T-helper 17 cell (primary cell): Measurements from ENCODE around the gene TPP1. TPM values are rescaled to one million over a fixed set of nuclear protein-coding genes. Genes with fewer than 3 reads are reported as not detected.
A peak's percentile ranks its signal among the peaks of the same experiment; 100 is the strongest.

Experiments used
- ATAC-seq: fragments of 150-1000 bp; cut with Tn5 transposase; 2 replicates; pipeline ENCODE4 v1.10.0; 2021; ENCODE audit warnings: mild to moderate bottlenecking, moderate library complexity
- DNase-seq, 3 donors: peaks; one replicate each; pipeline versions ENCODE4 v3.0.0 to v3.0.0-alpha.2; 2020 to 2021
- H3K9me3 ChIP-seq: one replicate; pipeline ENCODE4 v1.7.0; 2013; ENCODE audit warnings: low read length, mild to moderate bottlenecking; ENCODE audit not compliant: control insufficient read depth, poor library complexity, severe bottlenecking
- H3K27ac Mint-ChIP-seq: one replicate; pipeline ENCODE4 v1.8.0; 2022; ENCODE audit warnings: mild to moderate bottlenecking, moderate library complexity, mixed read lengths
- H3K27me3 Mint-ChIP-seq: one replicate; pipeline ENCODE4 v1.8.0; 2022; ENCODE audit warnings: mixed read lengths
- H3K36me3 Mint-ChIP-seq: one replicate; pipeline ENCODE4 v1.8.0; 2022; ENCODE audit warnings: low read depth, mixed read lengths
- H3K4me1 Mint-ChIP-seq: one replicate; pipeline ENCODE4 v1.8.0; 2022; ENCODE audit warnings: mild to moderate bottlenecking, mixed read lengths
- H3K4me3 Mint-ChIP-seq: one replicate; pipeline ENCODE4 v1.8.0; 2022; ENCODE audit warnings: mild to moderate bottlenecking, moderate library complexity, mixed read lengths
- total RNA-seq, 4 donors: library from RNA in 2 of 4; stranded (reverse) in 2 of 4; gene quantifications; one replicate each; pipeline ENCODE4 v1.2.3 and lab custom pipeline; 2022 to 2026

Gene TPP1
- total RNA-seq, 2 donors from 2014 or later = 77.1 to 84.6 TPM

DNA sequence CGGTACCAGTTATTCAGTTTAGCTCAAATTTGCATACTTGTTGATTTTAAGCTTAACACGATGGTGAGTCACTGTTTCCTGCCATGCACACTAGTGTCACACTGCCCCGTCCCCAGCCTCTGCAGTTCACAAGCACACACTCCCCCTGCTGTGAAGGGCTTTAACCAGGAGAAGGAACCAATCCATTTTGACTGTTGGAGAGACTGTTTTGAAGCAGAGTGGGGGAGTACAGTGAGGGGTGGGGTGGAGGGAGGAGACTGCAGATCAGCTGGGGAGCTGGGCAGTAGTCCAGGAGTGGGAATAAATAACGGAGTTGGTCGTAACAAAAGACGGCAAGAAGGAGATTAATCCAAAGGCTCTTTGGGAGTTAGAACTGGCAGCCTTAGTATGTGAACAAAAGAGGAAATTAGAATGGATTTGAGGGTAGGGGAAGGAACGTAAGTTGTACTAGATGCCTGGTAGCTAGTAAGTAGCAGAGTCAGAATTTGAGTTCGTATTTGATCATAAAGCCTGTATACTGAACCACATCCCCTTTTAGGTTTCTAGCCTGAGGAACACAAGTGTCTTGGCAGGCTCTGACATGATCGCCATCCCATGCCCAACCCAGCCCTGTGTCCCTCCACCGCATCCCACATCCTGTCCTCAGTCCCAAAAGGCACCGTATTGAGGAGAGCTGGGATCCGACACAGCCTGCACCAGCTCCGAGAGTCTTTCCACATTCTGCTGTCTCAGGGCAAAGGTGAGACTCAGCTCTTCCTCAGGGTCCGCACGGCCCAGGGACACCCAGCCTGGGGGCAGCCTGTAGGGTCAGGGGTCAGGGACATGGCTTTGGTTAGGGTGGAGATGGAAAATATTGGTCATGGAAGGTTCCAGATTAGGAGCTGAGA lies 862 bp downstream of the TPP1 start:
- Mint-ChIP-seq H3K27ac (no peak overlapping the region), H3K4me1 (peaks cover 19% of the 10 kb centered on the region), H3K36me3 (peaks cover 9% of the 10 kb centered on the region), H3K4me3 (no peak overlapping the region), H3K27me3 (no peaks in the 10 kb centered on the region)
- peak; percentile 53 for ATAC-seq
- DNase-seq = peak; percentile 25 to 58 (median 39)
- no peaks in the 10 kb centered on the region for H3K9me3 ChIP-seq

- no peak for DNase-seq
These were observed 1.9 kb downstream of the TPP1 start for GRCh38 chr11:6617315-6617781.

DNA sequence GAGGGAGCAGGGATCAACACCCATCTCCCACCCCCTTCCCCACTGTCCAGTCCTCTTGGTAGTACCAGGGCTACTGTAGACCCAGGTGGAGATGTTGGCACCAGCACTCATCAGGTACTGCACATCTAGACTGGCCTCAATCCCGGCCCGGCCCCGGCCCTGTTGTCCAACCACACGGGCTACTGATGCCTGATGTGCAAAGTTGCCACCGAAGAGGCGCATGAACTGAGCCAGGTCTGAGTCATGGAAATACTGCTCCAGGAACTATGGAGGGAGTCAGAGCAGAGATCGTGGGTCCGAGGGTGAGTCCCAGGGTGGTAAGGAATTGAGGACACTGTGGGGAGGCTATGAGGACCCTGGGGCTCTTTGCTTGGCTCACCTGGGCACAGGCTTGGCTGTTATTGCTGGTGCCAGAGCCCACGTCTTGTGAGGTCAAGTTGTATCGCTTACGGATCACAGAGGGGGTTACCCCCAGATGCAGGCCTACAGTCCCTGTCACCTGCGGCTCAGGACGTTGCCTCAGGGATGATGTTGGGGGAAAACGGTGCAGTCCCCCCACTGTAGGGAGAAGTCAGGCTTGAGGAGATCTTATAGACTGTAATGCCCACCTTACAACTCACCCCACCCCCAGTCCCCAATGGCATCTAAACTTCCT lies 2.5 kb downstream of the TPP1 start:
- DNase-seq (no peak), ATAC-seq (no peak)
- peaks cover 9% of the 10 kb centered on the region for H3K36me3 Mint-ChIP-seq
- no peak overlapping the region for H3K4me3 Mint-ChIP-seq
- no peaks in the 10 kb centered on the region for H3K9me3 ChIP-seq
- H3K4me1 Mint-ChIP-seq = peaks cover 19% of the 10 kb centered on the region
- no peaks in the 10 kb centered on the region for H3K27me3 Mint-ChIP-seq
- H3K27ac Mint-ChIP-seq = peak overlapping the region; percentile 9

More at GRCh38 chr11:6617315-6617781, 1.9 kb downstream of the TPP1 start:
- H3K4me1 Mint-ChIP-seq = peaks cover 19% of the 10 kb centered on the region
- no peak overlapping the region for H3K4me3 Mint-ChIP-seq
- H3K36me3 Mint-ChIP-seq = peaks cover 9% of the 10 kb centered on the region
- H3K27ac Mint-ChIP-seq = peak overlapping the region; percentile 9
- no peaks in the 10 kb centered on the region for H3K27me3 Mint-ChIP-seq
- H3K9me3 ChIP-seq = no peaks in the 10 kb centered on the region
- ATAC-seq = no peak

DNA sequence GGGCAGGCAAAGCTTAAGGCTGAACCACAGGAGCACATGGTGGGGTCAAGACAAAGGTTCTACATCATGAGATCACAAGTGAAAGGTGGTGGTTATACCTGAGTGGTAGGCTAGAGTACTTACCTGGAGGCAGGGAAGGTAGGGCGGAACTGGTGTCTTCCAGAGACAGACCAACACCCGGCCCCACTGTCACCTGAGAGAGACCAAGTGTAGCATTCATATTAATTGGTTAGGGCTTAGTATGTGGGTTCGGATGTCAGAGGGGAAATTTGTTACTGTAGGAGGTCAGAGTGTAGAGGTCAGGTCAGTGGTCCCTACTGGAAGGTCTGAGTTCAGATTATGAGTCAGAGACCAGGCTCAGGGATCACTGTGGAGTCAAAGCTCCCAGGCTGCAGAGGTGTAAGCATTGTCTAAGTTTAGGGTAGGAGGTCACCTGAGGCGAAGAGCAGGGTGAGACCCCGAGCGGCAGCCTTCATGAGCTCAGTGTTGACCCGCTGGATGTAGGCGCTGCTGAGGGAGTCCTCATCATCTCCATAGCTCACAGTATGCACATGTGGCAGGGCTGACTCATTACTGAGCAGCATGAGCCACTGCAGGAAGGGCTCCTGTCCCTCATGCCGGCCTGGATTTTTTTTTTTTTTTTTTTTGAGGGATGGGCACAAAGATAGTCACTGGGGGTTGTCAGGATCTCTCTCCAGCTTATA lies 3.2 kb downstream of the TPP1 start:
- ATAC-seq (no peak), DNase-seq (no peak)
- no peaks in the 10 kb centered on the region for H3K9me3 ChIP-seq
- Mint-ChIP-seq H3K36me3 (peaks cover 9% of the 10 kb centered on the region), H3K4me3 (no peak overlapping the region), H3K27me3 (no peaks in the 10 kb centered on the region), H3K4me1 (peaks cover 24% of the 10 kb centered on the region), H3K27ac (peak overlapping the region; percentile 9)

DNA sequence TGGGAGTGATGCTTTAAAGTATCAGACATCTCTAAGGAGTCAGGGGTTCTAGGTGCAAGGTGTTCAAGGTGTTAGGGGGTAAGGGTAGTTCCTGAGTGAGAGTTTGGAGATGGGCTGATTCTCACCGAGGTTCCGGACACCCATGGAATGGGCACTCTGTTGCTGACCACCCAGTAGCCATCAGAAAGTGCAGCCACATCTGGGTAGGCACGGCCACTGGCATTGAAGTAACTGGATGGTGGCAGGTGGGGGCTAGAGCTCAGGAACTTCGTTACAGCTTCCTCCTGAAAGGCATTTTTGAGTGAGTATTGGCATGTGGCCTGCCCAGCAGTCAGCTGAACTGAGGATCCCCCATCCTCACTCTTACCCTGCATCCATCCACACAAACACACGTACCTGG lies 4.2 kb downstream of the TPP1 start:
- peaks cover 9% of the 10 kb centered on the region for H3K36me3 Mint-ChIP-seq
- H3K4me1 Mint-ChIP-seq = peaks cover 29% of the 10 kb centered on the region
- DNase-seq (no peak), ATAC-seq (no peak)
- H3K27ac Mint-ChIP-seq = no peak overlapping the region
- no peak overlapping the region for H3K4me3 Mint-ChIP-seq
- no peaks in the 10 kb centered on the region for H3K9me3 ChIP-seq
- H3K27me3 Mint-ChIP-seq = no peaks in the 10 kb centered on the region

GRCh38 chr11:6614446-6614845 lies 4.8 kb downstream of the TPP1 start:
- Mint-ChIP-seq H3K4me1 (peaks cover 33% of the 10 kb centered on the region), H3K27me3 (no peaks in the 10 kb centered on the region), H3K27ac (no peak overlapping the region), H3K36me3 (peaks cover 11% of the 10 kb centered on the region), H3K4me3 (no peak overlapping the region)
- DNase-seq (no peak), ATAC-seq (no peak)
- H3K9me3 ChIP-seq = no peaks in the 10 kb centered on the region

DNA sequence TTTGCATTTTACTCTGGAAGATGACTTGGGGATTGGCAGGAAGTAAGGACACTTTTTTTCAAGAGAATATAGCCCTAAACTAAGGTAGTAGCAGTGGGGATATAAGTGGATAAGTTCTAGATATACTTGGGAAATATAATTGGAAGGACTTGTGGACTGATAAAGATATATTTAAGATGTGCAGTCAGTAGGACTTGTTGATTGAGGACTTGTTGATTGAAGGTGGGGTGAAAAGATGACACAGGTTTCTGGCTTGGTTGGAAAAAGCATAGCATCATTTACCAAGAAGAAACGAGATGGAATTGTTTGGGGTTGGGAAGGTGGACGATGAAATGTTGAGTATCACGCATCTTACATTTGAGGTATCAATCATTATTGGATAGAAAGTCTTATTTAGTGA lies 5.7 kb downstream of the TPP1 start:
- Mint-ChIP-seq H3K4me1 (peaks cover 37% of the 10 kb centered on the region), H3K4me3 (no peak overlapping the region), H3K27me3 (no peaks in the 10 kb centered on the region), H3K36me3 (peaks cover 11% of the 10 kb centered on the region), H3K27ac (no peak overlapping the region)
- ATAC-seq (no peak), DNase-seq (no peak)
- H3K9me3 ChIP-seq = no peaks in the 10 kb centered on the region

DNA sequence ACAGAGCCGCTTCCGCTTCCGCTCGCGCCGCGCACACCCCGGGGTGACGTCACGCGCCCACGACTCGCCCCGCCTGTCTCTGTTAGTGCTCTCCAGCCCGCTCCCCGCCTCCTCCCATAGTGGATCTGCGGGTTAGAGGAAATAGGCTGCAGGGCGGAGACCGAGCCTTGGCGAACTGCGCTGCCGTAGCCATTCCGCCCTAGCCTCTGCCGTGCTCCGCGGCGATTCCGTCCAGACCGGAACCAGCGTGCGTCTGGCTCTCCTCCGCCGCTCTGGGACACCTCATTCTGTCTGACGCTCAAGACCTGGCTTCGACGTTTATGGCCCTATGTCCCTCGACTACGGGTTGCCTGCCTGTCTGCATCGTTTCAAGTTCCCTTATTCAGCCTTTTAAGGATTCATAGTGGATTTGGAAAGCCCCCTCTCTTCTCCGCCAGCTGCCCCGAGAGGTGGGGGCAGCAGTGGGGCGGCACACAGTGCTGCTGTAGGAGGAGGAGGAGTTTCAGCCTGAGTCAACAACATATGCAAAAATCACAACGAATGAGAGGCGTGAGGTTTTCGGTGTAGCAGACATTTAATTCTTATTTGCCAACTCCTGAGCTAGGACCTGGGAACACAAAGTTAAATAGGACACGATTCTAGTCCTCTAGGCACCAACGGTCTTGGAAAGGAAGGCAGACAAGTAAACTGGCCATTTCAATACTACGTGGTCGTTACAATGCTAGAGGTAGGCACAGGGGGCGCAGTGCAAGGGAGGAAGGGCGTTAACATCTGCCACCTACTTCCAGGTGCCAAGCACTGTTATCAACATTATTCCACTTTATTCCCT lies 6.8 kb downstream of the TPP1 start, which contains the start of gene TAF10:
TSS of gene TAF10 (minus strand) at position 4 of the 829 bp plus-strand sequence. CDS start 27 bp downstream, outside the sequence.
- ATAC-seq (peak; percentile 90), DNase-seq (peak; percentile 93 to 94 (median 93))
- peaks cover 11% of the 10 kb centered on the region for H3K36me3 Mint-ChIP-seq
- H3K4me1 Mint-ChIP-seq = peaks cover 41% of the 10 kb centered on the region
- H3K9me3 ChIP-seq = no peaks in the 10 kb centered on the region
- H3K27me3 Mint-ChIP-seq = no peaks in the 10 kb centered on the region
- H3K27ac Mint-ChIP-seq = no peak within 1 kb of the TSS
- no peak within 1 kb of the TSS for H3K4me3 Mint-ChIP-seq

- no peak overlapping the region for H3K4me3 Mint-ChIP-seq
- peaks cover 41% of the 10 kb centered on the region for H3K4me1 Mint-ChIP-seq
- H3K27ac Mint-ChIP-seq = no peak overlapping the region
- no peaks in the 10 kb centered on the region for H3K9me3 ChIP-seq
- H3K36me3 Mint-ChIP-seq = peaks cover 11% of the 10 kb centered on the region
- ATAC-seq (no peak), DNase-seq (no peak)
- no peaks in the 10 kb centered on the region for H3K27me3 Mint-ChIP-seq
These were observed 7.3 kb downstream of the TPP1 start for GRCh38 chr11:6611963-6612212.

- no peak overlapping the region for H3K4me3 Mint-ChIP-seq
- H3K9me3 ChIP-seq = no peaks in the 10 kb centered on the region
- H3K27ac Mint-ChIP-seq = no peak overlapping the region
- peaks cover 11% of the 10 kb centered on the region for H3K36me3 Mint-ChIP-seq
- peaks cover 41% of the 10 kb centered on the region for H3K4me1 Mint-ChIP-seq
- no peaks in the 10 kb centered on the region for H3K27me3 Mint-ChIP-seq
- ATAC-seq = peak; percentile 7
- DNase-seq = peak in 1 of 3 donors; percentile 27
These were observed 7.9 kb downstream of the TPP1 start for GRCh38 chr11:6611092-6611962.

DNA sequence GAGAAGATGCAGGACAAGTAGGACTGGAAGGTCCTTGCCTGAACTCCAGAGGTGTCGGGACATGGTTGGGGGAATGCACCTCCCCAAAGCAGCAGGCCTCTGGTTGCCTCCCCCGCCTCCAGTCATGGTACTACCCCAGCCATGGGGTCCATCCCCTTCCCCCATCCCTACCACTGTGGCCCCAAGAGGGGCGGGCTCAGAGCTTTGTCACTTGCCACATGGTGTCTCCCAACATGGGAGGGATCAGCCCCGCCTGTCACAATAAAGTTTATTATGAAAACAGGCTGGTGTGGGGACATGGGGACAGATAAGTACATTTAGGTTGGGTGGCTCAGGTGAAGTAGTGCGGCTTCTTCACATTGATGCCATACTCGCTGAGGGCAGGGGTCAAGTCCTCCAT lies 8.6 kb downstream of the TPP1 start:
- DNase-seq (no peak), ATAC-seq (no peak)
- Mint-ChIP-seq H3K27me3 (no peaks in the 10 kb centered on the region), H3K36me3 (peaks cover 6% of the 10 kb centered on the region), H3K4me3 (no peak overlapping the region), H3K27ac (no peak overlapping the region), H3K4me1 (peaks cover 41% of the 10 kb centered on the region)
- no peaks in the 10 kb centered on the region for H3K9me3 ChIP-seq

DNA sequence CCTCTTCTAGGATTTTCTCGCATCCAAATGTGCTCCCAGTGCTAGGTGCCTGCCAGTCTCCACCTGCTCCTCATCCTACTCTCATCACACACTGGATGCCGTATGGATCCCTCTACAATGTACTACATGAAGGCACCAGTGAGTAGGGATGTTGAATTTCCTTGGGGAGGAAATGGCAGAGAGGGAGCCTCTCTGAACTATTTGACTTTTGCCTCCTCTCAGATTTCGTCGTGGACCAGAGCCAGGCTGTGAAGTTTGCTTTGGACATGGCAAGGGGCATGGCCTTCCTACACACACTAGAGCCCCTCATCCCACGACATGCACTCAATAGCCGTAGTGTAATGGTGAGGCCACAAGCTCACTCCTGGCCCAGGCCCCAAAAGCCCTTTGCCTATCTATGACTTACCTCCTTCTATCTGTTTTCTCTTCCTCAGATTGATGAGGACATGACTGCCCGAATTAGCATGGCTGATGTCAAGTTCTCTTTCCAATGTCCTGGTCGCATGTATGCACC lies 9.7 kb downstream of the TPP1 start:
- H3K27ac Mint-ChIP-seq = no peak overlapping the region
- peak overlapping the region; percentile 60 for H3K4me3 Mint-ChIP-seq
- ATAC-seq (no peak), DNase-seq (no peak)
- H3K9me3 ChIP-seq = no peaks in the 10 kb centered on the region
- no peaks in the 10 kb centered on the region for H3K27me3 Mint-ChIP-seq
- peaks cover 2% of the 10 kb centered on the region for H3K36me3 Mint-ChIP-seq
- H3K4me1 Mint-ChIP-seq = peaks cover 32% of the 10 kb centered on the region
